Heart left ventricle (tissue), 16 donors: ENCODE results near the gene CUEDC2. TPM values are rescaled to one million over a fixed set of nuclear protein-coding genes. Genes with fewer than 3 reads are reported as not detected.

Experiments
- ATAC-seq, 4 donors: fragments of 200-7000 bp; cut with Tn5 transposase; one replicate each; pipeline ENCODE4 v1.9.1; 2020 to 2022; ENCODE audit warnings: moderate library complexity in 4 of 4, mild to moderate bottlenecking in 3 of 4, moderate number of reproducible peaks in 1 of 4
- DNase-seq, 5 donors: peaks; one replicate each; pipeline ENCODE4 v3.0.0-alpha.2; 2020
- H3K27ac ChIP-seq, 12 donors: fragments of 200-600 bp; sonication (generic) in 4 of 12; one replicate each; pipeline versions ENCODE4 v1.5.0 to v1.8.0; 2016 to 2022; ENCODE audit warnings: mild to moderate bottlenecking in 2 of 12
- H3K27me3 ChIP-seq, 9 donors: fragments of 200-600 bp; sonication (generic) in 2 of 9; one replicate each; pipeline versions ENCODE4 v1.5.1 to v1.8.0; 2016 to 2022; ENCODE audit warnings: mild to moderate bottlenecking in 3 of 9
- H3K36me3 ChIP-seq, 9 donors: fragments of 200-600 bp; sonication (generic) in 2 of 9; one replicate each; pipeline versions ENCODE4 v1.5.0 to v1.8.0; 2018 to 2022; ENCODE audit warnings: mild to moderate bottlenecking in 2 of 9
- H3K4me1 ChIP-seq, 12 donors: fragments of 200-600 bp; sonication (generic) in 4 of 12; one replicate each; pipeline versions ENCODE4 v1.5.0 to v1.8.0; 2016 to 2022; ENCODE audit warnings: mild to moderate bottlenecking in 3 of 12
- H3K4me3 ChIP-seq, 12 donors: fragments of 200-600 bp; sonication (generic) in 4 of 12; one replicate each; pipeline versions ENCODE4 v1.5.0 to v1.8.0; 2017 to 2022; ENCODE audit warnings: mild to moderate bottlenecking in 9 of 12, moderate library complexity in 4 of 12
- H3K9me3 ChIP-seq, 12 donors: fragments of 200-600 bp; sonication (generic) in 4 of 12; one replicate each; pipeline versions ENCODE4 v1.5.0 to v1.8.0; 2016 to 2022; ENCODE audit warnings: mild to moderate bottlenecking in 1 of 12
- CTCF ChIP-seq, 12 donors: fragments of 200-600 bp; sonication (generic) in 4 of 12; IDR thresholded peaks; one replicate each; pipeline versions ENCODE4 v1.5.0 to v1.8.0; 2018 to 2022; ENCODE audit warnings: antibody characterized with exemption in 12 of 12, mild to moderate bottlenecking in 5 of 12
- POLR2A ChIP-seq, 2 donors: fragments of 450-650 bp; IDR thresholded peaks; one replicate each; pipeline ENCODE4 v1.6.1; 2017; ENCODE audit warnings: antibody characterized with exemption in 2 of 2, mild to moderate bottlenecking in 2 of 2, moderate library complexity in 2 of 2
- WGBS, 4 donors: extraction: QIAGEN DNeasy Blood & Tissue Kit in 2 of 4; methylation state at CpG; one replicate each; pipeline versions ENCODE4 v1.1.5 to v1.1.7; 2013 to 2018; 5-methylcytosine and 5-hydroxymethylcytosine counted together
- intact Hi-C, 10 donors: fragments of 100-400 bp; cut with DNase I; formaldehyde crosslinking; loops; one replicate each; pipeline versions ENCODE4 v1.11.1 to v1.14.2; 2022
- polyA plus RNA-seq, 2 donors: library from polyadenylated mRNA; stranded (reverse); fragments of 200-250 nt; gene quantifications; one replicate each; pipeline ENCODE4 v1.2.3, GENCODE V29; 2013
- total RNA-seq, 9 donors: library from RNA; depleted of rRNA in 2 of 9; stranded (reverse); fragments of >200 nt in 2 of 9; fragmentation: NEBNext Ultra II Directional in 3 of 9; extraction: Animal tissue kit (Norgen Biotek cat#: 25700) in 3 of 9; gene quantifications; one replicate each; pipeline versions ENCODE4 v1.1.0 to v1.2.4, GENCODE V29; 2016 to 2023
- donor health status: ischemic (EF 13 %, LVEDD 7.1; RV severe dilation, severe dysfunction).
- donor health status: healthy with polysubstance abuse.
- donor health status: DM: no; HTN: yes; CAD: no.
- donor health status: DM: no; HTN: no; CAD: no.
- donor health status: ischemic (EF 25% LVEDD 6.9; RV normal size, moderate dysfunction).
- donor health status: ischemic (EF 25% LVEDD 5.7; RV mildly dilated, moderate dysfunction).
- donor health status: healthy.
- donor health status: DM: yes; HTN: yes; CAD: no.
- donor health status: ischemic (EF 35%, LVEDD 5.7; RV mildly dilated, moderate dysfunction).
- donor health status: nonischemic (EF 11% LVEDD 7.7; RV severe dilation, severe dysfunction).
- donor health status: DM: yes; HTN: yes; CAD: no.
- donor health status: PGD.
- donor health status: ischemic (EF 29% LVEDD 5.4; RV normal size, mild dysfunction).
- donor health status: nonischemic (EF 23%, LVEDD 6.1; RV moderate dilation, normal function).

CUEDC2 gene
- total and polyA plus RNA-seq, 11 donors: 62.0 to 107 (median 79.2) TPM

DNA sequence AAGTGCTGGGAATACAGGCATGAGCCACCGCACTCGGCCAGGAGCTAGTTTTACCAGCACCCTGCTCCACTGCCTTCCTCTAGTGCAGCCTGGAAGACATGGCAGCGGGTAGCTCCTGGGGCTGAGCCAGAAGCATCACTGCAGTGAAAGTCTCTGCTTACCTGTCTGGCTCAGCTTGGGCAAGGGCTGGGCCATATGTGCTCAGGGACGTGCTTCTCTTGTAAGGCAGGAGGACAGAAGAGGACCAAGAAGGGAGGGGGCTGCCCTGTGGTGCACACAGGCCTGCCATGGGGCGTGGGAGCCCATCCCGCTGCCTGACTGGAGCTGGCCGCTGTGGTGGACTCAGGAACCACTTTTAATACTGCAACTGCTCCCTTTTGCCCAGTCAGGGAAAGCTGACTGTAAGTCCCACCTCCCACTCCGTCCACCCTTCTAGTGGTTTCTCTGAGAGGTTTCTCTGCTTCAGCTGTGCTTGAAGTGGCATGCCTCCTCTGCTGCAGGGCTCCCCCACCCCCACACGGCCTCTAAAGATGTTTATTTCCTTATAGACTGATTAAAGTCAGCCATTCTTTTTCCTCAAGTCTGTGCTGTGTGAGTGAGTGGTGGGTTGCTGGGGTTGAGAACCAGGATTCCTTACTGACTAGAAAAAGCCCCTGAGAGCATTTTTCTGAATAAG, 44.2 kb upstream of the CUEDC2 start:
- intact Hi-C loops: loop anchor here in 6 of 10 donors (5.0 to 10.0 kb wide), 6 partner anchors 54 to 249 kb away; partner anchors contain the start of genes ELOVL3 (in 1 of the 6), FBXL15 (in 1 of the 6) and NFKB2 (in 1 of the 6)

GRCh38 chr10:102475451-102476040, 43.2 kb upstream of the CUEDC2 start:
- Histone ChIP-seq H3K27me3 (no peaks in the 10 kb centered on the region), H3K9me3 (no peaks in the 10 kb centered on the region), H3K4me3 (no peak overlapping the region), H3K36me3 (peaks cover 0 to 27% (median 16%) of the 10 kb centered on the region in 9 donors), H3K4me1 (peaks cover 0 to 18% (median 6%) of the 10 kb centered on the region in 12 donors), H3K27ac (no peak overlapping the region)
- WGBS, 4 donors: 88 to 93% (median 92%) methylated on average over 9 of the region's 9 CpGs
- ATAC-seq (no peak), DNase-seq (peak in 2 of 5 donors; percentile 16)
- intact Hi-C loops: loop anchor here in 6 of 10 donors (5.0 to 10.0 kb wide), 6 partner anchors 53 to 248 kb away; partner anchors contain the start of genes ELOVL3 (in 1 of the 6), FBXL15 (in 1 of the 6) and NFKB2 (in 1 of the 6)
- TF ChIP-seq POLR2A (IDR thresholded peaks at IDR 0.05): no peak
- no peak for TF ChIP-seq CTCF (IDR thresholded peaks at IDR 0.05)

More for the DNA sequence above, 44.2 kb upstream of the CUEDC2 start:
- TF ChIP-seq CTCF (IDR thresholded peaks at IDR 0.05) (no peak), POLR2A (IDR thresholded peaks at IDR 0.05) (no peak)
- H3K4me3 ChIP-seq: no peak overlapping the region
- peak in 2 of 5 donors; percentile 20 to 23 for DNase-seq
- no peaks in the 10 kb centered on the region for H3K27me3 ChIP-seq
- no peaks in the 10 kb centered on the region for H3K9me3 ChIP-seq
- H3K27ac ChIP-seq: no peak overlapping the region
- peaks cover 0 to 18% (median 6%) of the 10 kb centered on the region in 12 donors for H3K4me1 ChIP-seq
- peaks cover 0 to 38% (median 26%) of the 10 kb centered on the region in 9 donors for H3K36me3 ChIP-seq
- no peak for ATAC-seq
- WGBS, 4 donors: 67 to 86% (median 73%) methylated on average over 9 of the region's 9 CpGs

DNA sequence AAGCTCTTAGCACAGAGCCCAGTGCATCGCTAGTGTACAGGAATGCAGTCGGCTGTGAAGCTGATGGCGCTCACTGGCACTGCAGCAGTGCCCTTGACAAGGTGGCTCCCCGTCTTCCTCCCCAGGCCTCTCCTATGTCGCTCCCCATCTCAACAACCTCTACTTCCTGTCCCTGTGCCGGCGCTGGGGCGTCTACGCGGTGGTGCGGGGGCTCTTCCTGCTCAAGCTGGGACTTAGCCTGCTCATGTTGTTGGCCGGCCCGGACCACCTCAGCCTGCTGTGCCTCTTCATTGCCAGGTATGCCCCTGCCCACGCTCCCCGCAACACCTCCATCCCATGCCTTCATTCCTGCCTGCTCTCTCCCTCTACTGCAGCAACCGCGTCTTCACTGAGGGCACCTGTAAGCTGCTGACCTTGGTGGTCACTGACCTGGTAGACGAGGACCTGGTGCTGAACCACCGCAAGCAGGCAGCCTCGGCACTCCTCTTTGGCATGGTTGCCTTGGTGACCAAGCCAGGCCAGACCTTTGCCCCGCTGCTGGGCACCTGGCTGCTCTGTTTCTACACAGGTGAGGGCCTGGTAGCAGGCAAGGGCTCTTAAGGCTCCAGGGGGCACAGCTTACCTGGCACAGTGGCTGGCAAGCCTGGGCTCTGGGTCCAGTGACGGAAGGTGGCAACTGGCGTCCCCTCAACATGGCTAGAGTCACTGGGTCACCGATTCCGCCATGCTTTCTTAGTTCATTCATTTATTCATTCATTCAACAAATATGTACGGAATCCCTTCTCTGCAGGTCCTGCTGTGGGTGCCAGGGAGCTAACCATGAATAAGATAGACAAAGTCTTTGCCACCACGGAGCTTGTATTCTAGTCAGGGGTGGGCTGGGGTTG, 41.3 kb upstream of the CUEDC2 start:
- TF ChIP-seq POLR2A (IDR thresholded peaks at IDR 0.05) (no peak), CTCF (IDR thresholded peaks at IDR 0.05) (no peak)
- 88 to 91% (median 90%) methylated on average over 26 to 27 of the region's 27 CpGs for WGBS, 4 donors
- Histone ChIP-seq H3K9me3 (no peaks in the 10 kb centered on the region), H3K4me3 (no peak overlapping the region), H3K27ac (no peak overlapping the region), H3K27me3 (no peaks in the 10 kb centered on the region), H3K36me3 (peaks cover 0 to 14% (median 1%) of the 10 kb centered on the region in 9 donors), H3K4me1 (peaks cover 0 to 11% (median 0%) of the 10 kb centered on the region in 12 donors)
- DNase-seq: no peak
- no peak for ATAC-seq
- intact Hi-C loops: loop anchor here in 1 of 10 donors (10.0 kb wide), 1 partner anchor 89 kb away; no protein-coding TSS in a partner anchor
